ENCODE measurements around the gene POLRMT.

POLRMT gene

GRCh38 chr19:633068-633785 lies at the start of gene POLRMT:
TSS of gene POLRMT (minus strand) at chr19:633537. CDS start at chr19:633512, 25 bp downstream.
- Histone ChIP-seq H3K4me3 (ENCODE audit: low read length) (peak within 1 kb of the TSS; percentile 90), H3K9me3 (ENCODE audit: control insufficient read depth, low read length) (no peaks in the 10 kb centered on the region), H3K36me3 (ENCODE audit: control insufficient read depth, insufficient read depth, low read length) (no peaks in the 10 kb centered on the region), H3K9ac (ENCODE audit: low read length) (peak within 1 kb of the TSS; percentile 80), H3K4me1 (ENCODE audit: control insufficient read depth, insufficient read depth, low read length) (peaks cover 20% of the 10 kb centered on the region), H3K27me3 (ENCODE audit: control insufficient read depth, insufficient read depth, low read length) (no peaks in the 10 kb centered on the region)

- no peaks in the 10 kb centered on the region for H3K36me3 ChIP-seq (ENCODE audit: control insufficient read depth, insufficient read depth, low read length)
- H3K9me3 ChIP-seq (ENCODE audit: control insufficient read depth, low read length): no peaks in the 10 kb centered on the region
- H3K9ac ChIP-seq (ENCODE audit: low read length): no peak overlapping the region
- H3K27me3 ChIP-seq (ENCODE audit: control insufficient read depth, insufficient read depth, low read length): peaks cover 8% of the 10 kb centered on the region
- H3K4me1 ChIP-seq (ENCODE audit: control insufficient read depth, insufficient read depth, low read length): peaks cover 4% of the 10 kb centered on the region
- no peak overlapping the region for H3K4me3 ChIP-seq (ENCODE audit: low read length)
Observed at GRCh38 chr19:682678-683320, 49.5 kb upstream of the POLRMT start.

DNA sequence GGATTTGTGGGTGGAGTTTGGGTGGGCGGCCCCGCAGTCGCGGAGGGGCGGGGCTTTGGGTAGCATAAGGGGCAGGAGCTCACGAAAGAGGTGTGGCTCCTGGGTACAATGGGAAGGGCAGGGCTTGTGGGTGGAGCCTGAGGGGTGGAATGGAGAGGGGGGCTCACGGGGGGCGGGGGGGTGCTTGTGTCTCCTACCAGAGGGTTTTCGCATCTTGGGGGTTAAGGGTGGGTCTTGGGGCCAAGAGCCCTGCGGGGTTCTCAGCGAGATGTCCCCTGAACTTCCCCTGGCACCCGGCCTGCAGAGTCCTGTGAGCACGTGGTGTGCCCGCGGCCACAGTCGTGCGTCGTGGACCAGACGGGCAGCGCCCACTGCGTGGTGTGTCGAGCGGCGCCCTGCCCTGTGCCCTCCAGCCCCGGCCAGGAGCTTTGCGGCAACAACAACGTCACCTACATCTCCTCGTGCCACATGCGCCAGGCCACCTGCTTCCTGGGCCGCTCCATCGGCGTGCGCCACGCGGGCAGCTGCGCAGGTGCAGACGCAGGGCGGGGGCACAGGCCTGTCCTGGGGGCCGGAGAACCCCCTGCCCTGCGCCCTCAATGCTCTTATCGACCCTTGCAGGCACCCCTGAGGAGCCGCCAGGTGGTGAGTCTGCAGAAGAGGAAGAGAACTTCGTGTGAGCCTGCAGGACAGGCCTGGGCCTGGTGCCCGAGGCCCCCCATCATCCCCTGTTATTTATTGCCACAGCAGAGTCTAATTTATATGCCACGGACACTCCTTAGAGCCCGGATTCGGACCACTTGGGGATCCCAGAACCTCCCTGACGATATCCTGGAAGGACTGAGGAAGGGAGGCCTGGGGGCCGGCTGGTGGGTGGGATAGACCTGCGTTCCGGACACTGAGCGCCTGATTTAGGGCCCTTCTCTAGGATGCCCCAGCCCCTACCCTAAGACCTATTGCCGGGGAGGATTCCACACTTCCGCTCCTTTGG lies 48.0 kb upstream of the POLRMT start:
- no peaks in the 10 kb centered on the region for H3K9me3 ChIP-seq (ENCODE audit: control insufficient read depth, low read length)
- peaks cover 19% of the 10 kb centered on the region for H3K27me3 ChIP-seq (ENCODE audit: control insufficient read depth, insufficient read depth, low read length)
- no peak overlapping the region for H3K4me3 ChIP-seq (ENCODE audit: low read length)
- peaks cover 6% of the 10 kb centered on the region for H3K4me1 ChIP-seq (ENCODE audit: control insufficient read depth, insufficient read depth, low read length)
- peak overlapping the region; percentile 74 for H3K9ac ChIP-seq (ENCODE audit: low read length)
- no peaks in the 10 kb centered on the region for H3K36me3 ChIP-seq (ENCODE audit: control insufficient read depth, insufficient read depth, low read length)

- Histone ChIP-seq H3K9ac (ENCODE audit: low read length) (peak overlapping the region; percentile 74), H3K9me3 (ENCODE audit: control insufficient read depth, low read length) (no peaks in the 10 kb centered on the region), H3K27me3 (ENCODE audit: control insufficient read depth, insufficient read depth, low read length) (peaks cover 23% of the 10 kb centered on the region), H3K36me3 (ENCODE audit: control insufficient read depth, insufficient read depth, low read length) (no peaks in the 10 kb centered on the region), H3K4me3 (ENCODE audit: low read length) (no peak overlapping the region), H3K4me1 (ENCODE audit: control insufficient read depth, insufficient read depth, low read length) (peaks cover 10% of the 10 kb centered on the region)
Observed at GRCh38 chr19:680287-681028, 47.1 kb upstream of the POLRMT start.

GRCh38 chr19:679418-680286 lies 46.3 kb upstream of the POLRMT start:
- Histone ChIP-seq H3K36me3 (ENCODE audit: control insufficient read depth, insufficient read depth, low read length) (no peaks in the 10 kb centered on the region), H3K9ac (ENCODE audit: low read length) (peak overlapping the region; percentile 61), H3K9me3 (ENCODE audit: control insufficient read depth, low read length) (no peaks in the 10 kb centered on the region), H3K27me3 (ENCODE audit: control insufficient read depth, insufficient read depth, low read length) (peaks cover 31% of the 10 kb centered on the region), H3K4me3 (ENCODE audit: low read length) (no peak overlapping the region), H3K4me1 (ENCODE audit: control insufficient read depth, insufficient read depth, low read length) (peaks cover 10% of the 10 kb centered on the region)

DNA sequence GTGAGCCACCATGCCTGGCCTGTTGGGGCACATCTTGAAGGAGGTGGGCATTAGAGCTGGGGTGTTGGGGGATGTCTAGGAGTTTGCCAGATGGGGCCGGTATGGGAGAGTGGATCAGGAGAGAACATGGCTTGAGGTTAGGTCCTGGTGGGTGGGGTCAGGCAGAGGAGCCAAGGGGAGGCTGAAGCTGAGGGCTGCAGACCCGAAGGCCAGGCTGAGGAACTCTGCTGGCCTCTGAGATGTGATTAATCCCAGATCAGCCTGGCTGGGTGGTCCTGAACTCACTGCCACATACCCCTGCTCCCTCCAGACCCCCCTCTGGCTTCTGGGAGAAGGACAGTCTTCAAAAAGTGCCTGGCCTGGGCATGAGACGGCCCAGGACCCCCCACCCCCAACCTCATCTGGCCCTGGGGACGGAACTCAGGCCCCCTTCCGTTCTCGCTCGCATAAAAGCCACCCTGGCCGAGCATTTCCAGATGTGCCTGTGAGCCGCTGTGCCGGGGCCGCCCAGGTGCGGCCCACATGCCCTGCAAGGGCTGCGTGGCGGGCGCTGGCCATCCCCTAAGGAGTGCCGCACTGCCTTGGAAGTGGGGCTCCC lies 45.6 kb upstream of the POLRMT start:
- H3K36me3 ChIP-seq (ENCODE audit: control insufficient read depth, insufficient read depth, low read length): no peaks in the 10 kb centered on the region
- peaks cover 10% of the 10 kb centered on the region for H3K4me1 ChIP-seq (ENCODE audit: control insufficient read depth, insufficient read depth, low read length)
- H3K27me3 ChIP-seq (ENCODE audit: control insufficient read depth, insufficient read depth, low read length): peaks cover 33% of the 10 kb centered on the region
- no peaks in the 10 kb centered on the region for H3K9me3 ChIP-seq (ENCODE audit: control insufficient read depth, low read length)
- H3K4me3 ChIP-seq (ENCODE audit: low read length): no peak overlapping the region
- no peak overlapping the region for H3K9ac ChIP-seq (ENCODE audit: low read length)

DNA sequence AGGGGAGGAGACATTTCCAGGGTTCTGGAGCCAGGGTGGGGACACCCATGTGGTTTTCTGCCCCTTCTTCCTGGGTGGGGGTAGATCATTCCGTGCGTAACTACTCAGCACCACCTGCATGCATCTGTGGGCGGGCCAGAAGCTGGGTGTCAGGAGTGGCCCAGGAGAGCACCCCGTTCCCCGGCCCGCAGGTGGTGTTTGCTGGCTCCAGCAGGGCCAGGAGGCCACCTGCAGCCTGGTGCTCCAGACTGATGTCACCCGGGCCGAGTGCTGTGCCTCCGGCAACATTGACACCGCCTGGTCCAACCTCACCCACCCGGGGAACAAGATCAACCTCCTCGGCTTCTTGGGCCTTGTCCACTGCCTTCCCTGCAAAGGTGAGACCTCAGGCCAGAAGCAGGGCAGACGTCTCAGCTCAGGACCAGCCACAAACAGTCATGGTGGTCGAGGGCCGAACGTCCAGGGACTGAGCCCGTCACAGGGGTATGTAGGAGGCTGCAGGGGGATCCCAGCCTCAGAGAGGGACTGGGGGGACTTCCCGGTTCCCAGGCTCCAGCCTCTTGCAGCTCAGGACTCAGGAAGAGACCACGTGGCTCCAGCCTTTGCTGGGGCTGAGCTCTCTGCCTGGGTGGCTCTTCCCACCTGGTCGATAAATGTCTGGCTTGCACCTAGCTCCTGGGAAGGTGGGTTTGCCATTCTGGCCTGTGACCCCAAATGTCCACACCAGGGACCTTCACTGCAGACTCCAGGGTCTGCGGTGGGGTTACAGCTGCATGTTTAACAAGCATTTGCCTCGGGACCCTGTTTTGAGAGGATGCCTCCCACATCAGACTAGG lies 44.5 kb upstream of the POLRMT start:
- peaks cover 10% of the 10 kb centered on the region for H3K4me1 ChIP-seq (ENCODE audit: control insufficient read depth, insufficient read depth, low read length)
- H3K36me3 ChIP-seq (ENCODE audit: control insufficient read depth, insufficient read depth, low read length): no peaks in the 10 kb centered on the region
- H3K27me3 ChIP-seq (ENCODE audit: control insufficient read depth, insufficient read depth, low read length): peaks cover 33% of the 10 kb centered on the region
- H3K9me3 ChIP-seq (ENCODE audit: control insufficient read depth, low read length): no peaks in the 10 kb centered on the region
- H3K4me3 ChIP-seq (ENCODE audit: low read length): no peak overlapping the region
- no peak overlapping the region for H3K9ac ChIP-seq (ENCODE audit: low read length)

DNA sequence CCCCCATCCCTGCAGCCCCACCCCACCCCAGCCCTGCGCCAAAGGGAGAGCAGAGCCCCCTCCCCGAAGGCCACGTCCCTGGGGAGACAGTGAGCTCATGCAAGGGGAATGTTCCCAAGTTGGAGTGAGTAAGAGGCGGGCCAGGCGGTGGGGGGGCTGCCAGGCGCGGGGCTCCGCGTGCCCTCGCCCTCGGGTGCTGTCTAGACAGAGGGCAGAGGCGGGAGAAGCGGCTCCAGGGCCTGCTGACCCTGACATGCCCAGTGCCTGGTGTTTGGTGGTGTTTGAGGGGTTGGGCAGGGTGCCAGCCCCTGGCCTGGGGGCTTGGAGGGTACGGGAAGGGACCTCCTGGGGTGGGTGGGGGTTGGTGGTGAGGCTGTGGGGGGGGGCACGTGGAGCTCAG lies 43.9 kb upstream of the POLRMT start:
- H3K4me1 ChIP-seq (ENCODE audit: control insufficient read depth, insufficient read depth, low read length): peaks cover 10% of the 10 kb centered on the region
- peaks cover 33% of the 10 kb centered on the region for H3K27me3 ChIP-seq (ENCODE audit: control insufficient read depth, insufficient read depth, low read length)
- H3K36me3 ChIP-seq (ENCODE audit: control insufficient read depth, insufficient read depth, low read length): no peaks in the 10 kb centered on the region
- H3K9me3 ChIP-seq (ENCODE audit: control insufficient read depth, low read length): no peaks in the 10 kb centered on the region
- H3K4me3 ChIP-seq (ENCODE audit: low read length): no peak overlapping the region
- peak overlapping the region; percentile 59 for H3K9ac ChIP-seq (ENCODE audit: low read length)

DNA sequence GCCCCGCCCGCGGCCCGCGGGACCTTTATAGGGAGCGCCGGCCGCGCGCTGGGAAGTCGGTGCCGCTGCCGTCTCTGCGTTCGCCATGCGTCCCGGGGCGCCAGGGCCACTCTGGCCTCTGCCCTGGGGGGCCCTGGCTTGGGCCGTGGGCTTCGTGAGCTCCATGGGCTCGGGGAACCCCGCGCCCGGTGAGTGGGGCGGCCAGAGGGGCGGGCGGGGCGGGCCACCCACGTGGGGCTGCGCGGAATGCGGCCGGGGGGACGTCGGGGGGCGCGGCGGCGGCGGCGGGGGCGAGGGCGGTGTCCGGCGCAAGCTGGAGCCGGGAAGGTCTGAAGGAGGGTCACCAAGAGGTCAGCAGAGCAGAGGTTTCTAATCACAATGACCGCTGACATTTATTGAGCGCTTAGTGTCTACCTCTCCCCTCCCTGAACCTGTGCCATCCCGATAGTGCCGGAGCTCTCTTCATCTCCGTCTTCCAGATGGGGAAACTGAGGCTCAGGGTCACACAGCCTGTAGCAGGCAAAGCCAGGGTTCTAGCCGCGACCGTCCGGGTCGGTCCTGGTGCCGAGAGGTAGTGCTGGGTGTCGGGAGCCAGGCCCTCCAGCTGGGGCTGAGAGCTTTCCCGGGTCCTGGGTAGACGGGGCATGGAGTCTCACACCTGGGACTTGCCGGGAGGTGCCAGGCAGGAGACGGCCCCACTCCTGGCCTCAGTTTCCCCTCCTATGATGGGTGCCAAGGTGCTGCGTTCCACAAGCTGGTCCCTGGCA lies 43.2 kb upstream of the POLRMT start, which contains the start of gene FSTL3:
Gene FSTL3 (plus strand): TSS at position 54 of the 767 bp plus-strand sequence. CDS start 32 bp downstream, at position 86.
- Histone ChIP-seq H3K9me3 (ENCODE audit: control insufficient read depth, low read length) (no peaks in the 10 kb centered on the region), H3K9ac (ENCODE audit: low read length) (peak within 1 kb of the TSS; percentile 59), H3K36me3 (ENCODE audit: control insufficient read depth, insufficient read depth, low read length) (no peaks in the 10 kb centered on the region), H3K4me3 (ENCODE audit: low read length) (no peak within 1 kb of the TSS), H3K4me1 (ENCODE audit: control insufficient read depth, insufficient read depth, low read length) (peaks cover 10% of the 10 kb centered on the region), H3K27me3 (ENCODE audit: control insufficient read depth, insufficient read depth, low read length) (peaks cover 33% of the 10 kb centered on the region)
